GM08714 (cell line): ENCODE measurements around the gene EPB41L5.
"Not testable (repeated sequence)": the region's sequence is repeated elsewhere in the genome, so short reads cannot be mapped to it uniquely, and the experiment has no call there.

Source experiments
- H3K4me3 ChIP-seq: fragments of 200-500 bp; sonication (Bioruptor generic); 2 replicates; pipeline ENCODE4 v1.5.1; 2014; ENCODE audit warnings: mild to moderate bottlenecking, low read length, inconsistent platforms
- ZNF274 ChIP-seq: IDR thresholded peaks from 2 replicates; pipeline ENCODE4 v1.6.1; 2012; ENCODE audit warnings: mild to moderate bottlenecking, low read depth, low read length

EPB41L5 gene

DNA sequence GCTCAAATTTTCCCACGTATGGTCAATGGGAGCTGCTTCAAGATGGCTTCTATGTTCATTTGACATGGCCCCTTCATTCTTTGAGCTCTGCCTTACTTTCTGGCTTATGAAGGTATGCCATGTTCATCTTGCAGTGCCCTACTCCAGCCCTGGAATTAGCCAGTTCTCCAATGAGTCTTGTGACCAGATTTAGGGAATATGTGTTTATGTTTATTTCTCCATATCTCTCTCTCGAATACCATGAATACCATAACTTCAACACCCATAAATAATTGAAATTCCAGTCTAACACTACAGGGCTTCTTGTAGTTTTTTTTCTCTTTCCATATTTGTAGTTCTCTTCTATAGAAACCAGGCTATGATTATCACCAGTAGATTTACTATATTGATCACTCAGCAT, 39.7 kb downstream of the EPB41L5 start:
- H3K4me3 ChIP-seq: no peak overlapping the region
- no peak for TF ChIP-seq ZNF274

DNA sequence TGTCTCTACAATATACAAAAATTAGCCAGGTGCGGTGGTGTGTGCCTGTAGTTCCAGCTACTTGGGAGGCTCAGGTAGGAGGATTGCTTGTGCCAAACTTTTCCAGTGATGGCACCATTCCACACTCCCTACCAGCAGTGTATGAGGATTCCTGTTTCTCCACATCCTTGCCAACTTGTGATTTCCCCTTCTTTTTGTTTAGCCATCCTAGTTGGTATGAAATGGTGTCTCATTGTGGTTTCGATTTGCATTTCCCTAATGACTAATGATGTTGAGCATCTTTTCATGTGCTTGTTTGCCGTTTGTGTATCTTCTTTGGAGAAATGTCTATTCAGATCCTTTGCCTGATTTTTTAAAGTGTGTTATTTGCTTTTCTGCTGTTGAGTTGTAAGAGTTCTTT, 41.0 kb downstream of the EPB41L5 start:
- no peak overlapping the region for H3K4me3 ChIP-seq
- no peak for TF ChIP-seq ZNF274

DNA sequence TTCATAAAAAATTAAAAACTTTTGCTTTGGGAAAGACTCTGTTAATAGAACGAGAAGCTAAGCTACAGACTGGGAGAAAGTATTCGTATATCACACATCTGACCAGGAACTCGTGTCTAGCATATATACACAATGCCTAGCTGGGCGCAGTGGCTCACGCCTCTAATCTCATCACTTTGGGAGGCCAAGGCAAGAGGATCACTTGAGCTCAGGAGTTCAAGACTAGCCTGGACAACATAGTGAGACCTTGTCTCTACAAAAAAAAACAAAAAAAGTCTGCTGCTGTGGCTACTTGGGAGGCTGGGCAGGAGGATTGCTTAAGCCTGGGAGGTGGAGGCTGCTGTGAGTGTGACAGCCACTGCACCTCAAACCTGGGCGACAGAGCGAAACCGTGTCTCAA, 46.6 kb downstream of the EPB41L5 start:
- no peak overlapping the region for H3K4me3 ChIP-seq
- TF ChIP-seq ZNF274: no peak

DNA sequence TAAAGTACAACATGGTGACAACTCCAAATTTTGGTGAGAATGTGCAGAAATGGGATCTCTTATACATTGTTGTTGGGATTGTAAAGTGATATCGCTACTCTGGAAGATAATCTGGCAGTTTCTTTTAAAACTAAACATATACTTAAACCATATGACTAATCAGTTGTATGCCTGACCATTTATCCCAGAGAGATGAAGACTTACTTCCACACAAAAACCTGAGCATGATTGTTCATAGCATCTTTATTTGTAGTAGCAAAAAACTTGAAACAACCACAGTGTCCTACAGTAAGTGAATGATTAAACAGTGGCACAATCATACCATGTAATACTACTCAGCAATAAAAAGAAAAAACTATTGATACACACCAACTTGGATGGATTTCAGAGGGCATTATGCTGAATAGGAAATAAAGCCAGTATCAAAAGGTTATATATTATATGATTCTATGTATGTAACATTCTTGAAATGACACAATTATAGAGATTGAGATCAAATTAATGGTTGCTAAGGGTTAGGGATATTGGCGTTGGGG, 47.3 kb downstream of the EPB41L5 start:
- H3K4me3 ChIP-seq: no peak overlapping the region
- no peak for TF ChIP-seq ZNF274

DNA sequence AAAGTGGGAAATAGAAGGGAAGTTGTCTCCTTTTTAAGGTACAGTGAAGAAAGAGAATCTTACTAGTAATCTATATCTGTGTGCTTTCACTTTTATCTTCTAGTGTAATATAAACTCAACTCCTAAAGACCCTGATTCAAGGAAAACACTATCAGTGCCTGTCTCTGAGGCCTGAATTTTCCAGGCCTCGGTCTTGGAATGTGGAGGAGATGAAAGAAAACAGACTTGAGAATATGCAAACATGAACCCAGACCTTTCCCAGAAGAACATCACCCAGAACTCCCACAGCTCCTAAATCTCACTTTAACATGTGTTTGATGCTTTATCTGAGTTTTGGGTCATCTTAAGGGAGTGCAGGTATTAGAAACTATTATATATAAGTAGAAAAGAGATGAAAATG, 51.8 kb downstream of the EPB41L5 start:
- no peak for TF ChIP-seq ZNF274
- no peak overlapping the region for H3K4me3 ChIP-seq

DNA sequence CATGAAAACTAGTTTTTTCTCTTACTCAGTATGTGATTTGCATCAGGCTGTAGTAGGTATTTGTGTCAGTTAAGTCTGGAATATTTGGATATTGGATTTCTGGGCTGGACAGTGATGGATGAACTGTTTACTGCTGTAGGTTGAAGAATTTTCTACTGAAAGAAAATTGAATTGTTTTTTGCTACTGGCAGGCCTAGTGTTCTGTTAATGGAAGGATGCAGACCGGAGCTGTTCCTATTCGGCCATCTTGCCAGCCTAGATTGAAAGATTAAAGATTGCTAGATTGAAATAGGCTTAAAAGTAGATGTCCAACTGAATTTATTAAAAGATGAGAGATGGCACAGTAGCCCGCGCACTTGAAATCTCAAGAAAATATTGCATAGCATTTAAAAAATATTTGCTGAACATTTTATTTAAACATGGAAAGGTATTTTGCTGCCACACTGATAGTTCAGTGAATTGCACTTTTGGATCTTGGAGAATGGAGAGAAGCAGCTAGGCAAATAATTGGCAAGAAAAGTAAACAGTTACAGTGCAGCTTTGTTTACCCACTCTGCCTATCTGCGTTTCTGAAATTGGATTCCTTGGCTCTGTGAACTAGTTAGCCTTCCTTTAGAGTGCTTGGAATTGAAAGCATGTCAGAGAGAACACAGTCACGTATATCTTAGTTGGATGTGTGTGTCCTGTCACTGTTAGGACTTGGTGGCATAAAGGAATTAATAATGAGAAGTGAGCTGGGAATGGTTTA, 54.1 kb downstream of the EPB41L5 start:
- TF ChIP-seq ZNF274: no peak
- no peak overlapping the region for H3K4me3 ChIP-seq

DNA sequence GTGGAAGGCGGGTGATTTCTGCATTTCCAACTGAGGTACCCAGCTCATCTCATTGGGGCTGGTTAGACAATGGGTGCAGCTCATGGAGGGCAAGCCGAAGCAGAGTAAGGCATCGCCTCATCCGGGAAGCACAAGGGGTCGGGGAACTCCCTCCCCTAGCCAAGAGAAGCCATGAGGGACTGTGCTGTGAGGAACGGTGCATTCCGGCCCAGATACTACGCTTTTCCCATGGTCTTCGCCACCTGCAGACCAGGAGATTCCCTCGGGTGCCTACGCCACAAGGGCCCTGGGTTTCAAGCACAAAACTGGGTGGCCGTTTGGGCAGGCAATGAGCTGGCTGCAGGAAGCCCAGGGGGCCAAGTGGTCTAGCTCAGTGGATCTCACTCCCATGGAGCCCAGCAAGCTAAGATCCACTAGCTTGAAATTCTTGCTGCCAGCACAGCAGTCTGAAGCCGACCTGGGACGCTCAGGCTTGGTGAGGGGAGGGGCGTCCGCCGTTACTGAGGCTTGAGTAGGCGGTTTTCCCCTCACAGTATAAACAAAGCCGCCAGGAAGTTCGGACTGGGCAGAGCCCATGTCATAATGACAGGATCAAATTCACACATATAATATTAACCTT, 55.3 kb downstream of the EPB41L5 start:
- H3K4me3 ChIP-seq: not testable (repeated sequence)

DNA sequence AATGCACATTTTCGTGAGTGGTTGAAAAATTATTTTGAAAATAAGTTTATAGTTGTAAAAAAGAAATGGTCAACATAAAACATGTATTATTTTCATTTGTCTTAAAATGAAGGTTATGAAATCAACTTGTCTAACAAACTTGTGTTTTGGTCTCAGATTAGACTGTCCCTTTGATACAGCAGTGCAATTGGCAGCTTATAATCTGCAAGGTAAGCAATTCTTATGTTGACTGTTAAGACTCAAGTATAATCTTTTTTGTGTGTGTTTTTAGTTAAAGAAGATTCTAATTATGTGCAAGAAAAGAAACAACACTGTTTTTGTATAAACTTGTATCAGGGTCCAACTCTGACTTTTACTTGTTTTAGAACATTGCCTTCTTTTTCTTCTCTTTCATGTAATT, 62.7 kb downstream of the EPB41L5 start:
- TF ChIP-seq ZNF274: no peak
- H3K4me3 ChIP-seq: no peak overlapping the region

DNA sequence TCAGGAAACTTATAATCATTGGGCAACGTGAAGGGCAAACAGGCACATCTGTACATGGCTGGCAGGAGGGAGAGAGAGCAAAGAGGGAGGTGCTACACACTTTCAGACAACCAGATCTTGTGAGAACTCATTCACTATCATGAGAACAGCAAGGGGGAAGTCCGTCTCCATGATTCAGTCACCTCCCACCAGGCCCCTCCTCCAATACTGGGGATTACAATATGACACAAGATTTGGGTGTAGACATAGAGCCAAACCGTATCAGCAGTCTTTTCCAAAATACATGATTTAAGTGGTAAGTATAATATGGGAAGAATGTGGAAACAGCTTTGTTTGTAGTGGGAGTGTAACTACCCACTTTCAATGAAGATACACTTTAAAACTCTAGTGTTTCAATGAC, 65.0 kb downstream of the EPB41L5 start:
- no peak overlapping the region for H3K4me3 ChIP-seq
- TF ChIP-seq ZNF274: no peak

DNA sequence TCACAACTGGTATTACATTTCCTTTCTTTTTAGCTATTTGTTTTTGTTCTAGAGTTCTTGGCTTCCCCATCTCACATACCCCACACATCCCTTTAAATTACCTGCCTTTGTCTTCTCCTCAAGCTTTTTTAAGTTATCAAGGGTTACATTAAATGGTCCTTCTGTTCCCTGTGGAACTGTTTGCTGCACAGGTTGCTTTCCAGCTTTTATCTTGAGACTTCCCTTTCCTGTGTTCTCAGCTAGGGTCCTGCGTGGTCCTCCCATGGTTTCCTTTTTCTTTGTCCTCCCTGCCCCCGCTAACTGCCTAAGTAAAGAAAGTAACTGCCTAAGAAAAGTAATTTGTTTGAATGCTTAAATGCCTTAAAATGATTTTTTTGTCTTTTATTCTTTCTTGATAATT, 66.8 kb downstream of the EPB41L5 start:
- H3K4me3 ChIP-seq: no peak overlapping the region
- TF ChIP-seq ZNF274: no peak

DNA sequence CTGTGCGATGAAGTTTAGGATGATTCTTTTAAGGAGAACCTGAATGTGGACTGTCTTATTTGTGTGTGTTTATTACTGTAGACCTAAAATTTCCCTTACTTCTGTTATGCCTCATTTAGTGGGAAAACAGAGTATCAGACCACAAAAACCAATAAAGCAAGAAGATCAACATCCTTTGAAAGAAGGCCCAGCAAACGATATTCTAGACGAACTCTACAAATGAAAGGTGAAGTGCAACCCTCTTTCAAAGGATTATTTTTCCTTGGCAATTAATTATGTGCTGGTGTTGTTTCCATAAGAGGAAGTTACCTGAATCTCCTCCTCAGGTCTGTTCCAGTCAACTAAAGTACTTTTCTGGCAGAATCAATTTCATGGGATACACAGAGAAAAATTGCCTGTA, 78.6 kb downstream of the EPB41L5 start:
- TF ChIP-seq ZNF274: no peak

DNA sequence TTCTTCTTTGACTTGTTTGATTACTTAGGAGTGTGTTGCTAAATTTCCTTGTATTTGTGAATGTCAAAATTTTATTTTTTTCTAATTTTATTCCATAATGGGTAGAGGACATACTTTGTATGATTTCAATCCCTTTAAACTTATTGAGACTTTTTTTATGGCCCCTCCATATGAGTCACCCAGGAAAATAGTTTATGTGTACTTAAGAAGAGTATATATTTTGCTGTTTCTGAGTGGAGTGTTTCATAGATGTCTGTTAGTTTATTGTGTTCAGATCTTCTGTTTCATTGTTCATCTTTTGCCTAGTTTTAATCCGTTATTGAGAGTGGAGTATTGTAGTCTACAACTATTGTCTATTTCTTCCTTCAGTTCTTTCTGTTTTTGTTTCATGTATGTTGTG, 81.9 kb downstream of the EPB41L5 start:
- TF ChIP-seq ZNF274: no peak

More for the DNA sequence above, 78.6 kb downstream of the EPB41L5 start:
- H3K4me3 ChIP-seq: no peak overlapping the region

DNA sequence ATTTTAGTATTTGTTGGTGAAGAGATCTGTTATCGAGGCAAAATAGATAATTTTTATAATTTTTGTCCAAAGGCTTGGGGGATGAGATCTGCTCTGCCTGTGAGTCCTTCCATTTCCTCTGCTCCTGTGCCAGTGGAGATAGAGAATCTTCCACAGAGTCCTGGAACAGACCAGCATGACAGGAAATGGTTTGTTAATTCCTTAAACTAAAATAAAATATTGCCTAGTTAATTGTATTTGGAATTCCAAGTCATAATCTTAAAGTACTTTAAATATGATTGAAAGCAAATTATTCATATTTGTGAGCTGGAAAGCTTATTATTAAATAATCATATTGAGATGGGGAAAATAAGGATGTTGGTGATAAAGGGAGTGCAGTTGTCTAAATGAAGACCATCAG, 87.8 kb downstream of the EPB41L5 start:
- no peak overlapping the region for H3K4me3 ChIP-seq
- TF ChIP-seq ZNF274: no peak

More for the DNA sequence above, 81.9 kb downstream of the EPB41L5 start:
- H3K4me3 ChIP-seq: no peak overlapping the region

DNA sequence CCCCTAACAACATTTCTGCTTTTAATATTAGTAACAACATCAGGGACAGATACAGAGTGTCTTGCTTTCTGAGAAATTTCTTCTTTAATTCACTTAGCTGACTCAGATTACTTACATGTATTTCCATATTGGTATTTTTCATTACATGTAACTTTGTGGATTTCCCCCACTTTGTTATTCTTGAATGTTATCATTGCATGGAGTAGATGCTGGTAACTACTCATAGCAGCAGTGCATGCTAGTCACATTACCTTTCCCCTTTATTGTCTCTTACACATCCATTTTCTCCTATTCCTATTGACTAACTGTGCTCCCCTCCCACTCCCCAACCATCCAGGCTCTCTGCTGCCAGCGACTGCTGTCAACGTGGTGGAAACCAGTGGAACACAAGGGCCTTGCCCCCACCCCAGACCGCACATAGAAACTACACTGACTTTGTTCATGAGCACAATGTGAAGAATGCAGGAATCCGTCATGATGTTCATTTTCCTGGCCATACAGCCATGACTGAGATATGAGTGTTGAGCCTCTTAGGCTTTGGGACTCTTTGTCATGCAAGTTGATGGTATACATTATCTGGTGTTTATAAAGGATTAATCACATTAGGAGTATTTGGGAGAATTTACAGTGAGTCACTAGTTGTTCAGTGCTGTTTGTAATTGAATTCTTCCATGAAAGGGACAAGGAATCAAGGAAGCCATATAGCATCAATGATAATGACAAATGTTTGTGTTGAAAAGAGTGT, 91.0 kb downstream of the EPB41L5 start:
- no peak for TF ChIP-seq ZNF274
- no peak overlapping the region for H3K4me3 ChIP-seq

DNA sequence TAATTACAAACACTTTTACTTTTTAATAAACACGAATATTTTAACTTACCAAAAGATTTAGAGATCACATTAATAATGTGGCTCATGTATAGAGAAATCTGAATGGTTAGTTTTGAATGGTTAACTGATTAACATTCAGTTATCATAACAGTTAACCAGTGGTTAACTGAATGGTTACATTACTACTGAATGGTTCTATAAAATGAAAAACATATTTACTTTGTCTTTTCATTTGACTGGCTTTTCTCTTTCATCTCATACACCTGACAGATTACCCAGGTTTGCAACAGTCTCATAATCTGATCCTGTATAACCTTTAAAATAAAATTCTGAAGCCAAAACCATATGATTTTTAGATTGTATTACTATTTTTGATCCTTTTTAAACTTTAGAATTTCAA, 91.9 kb downstream of the EPB41L5 start:
- TF ChIP-seq ZNF274: no peak
- no peak overlapping the region for H3K4me3 ChIP-seq
